GM18526 (cell line): Measurements from ENCODE around the gene MPP3.

Experiments
- POLR2A ChIP-seq: IDR thresholded peaks from 3 replicates; pipeline ENCODE4 v1.6.1; 2011; ENCODE audit not compliant: insufficient read length; ENCODE audit errors: extremely low read depth

Gene MPP3

GRCh38 chr17:43758086-43758485 lies 74.9 kb downstream of the MPP3 start:
- TF ChIP-seq POLR2A, result no peak

- TF ChIP-seq POLR2A, result no peak
Observed at GRCh38 chr17:43757171-43757660, 75.7 kb downstream of the MPP3 start.

DNA sequence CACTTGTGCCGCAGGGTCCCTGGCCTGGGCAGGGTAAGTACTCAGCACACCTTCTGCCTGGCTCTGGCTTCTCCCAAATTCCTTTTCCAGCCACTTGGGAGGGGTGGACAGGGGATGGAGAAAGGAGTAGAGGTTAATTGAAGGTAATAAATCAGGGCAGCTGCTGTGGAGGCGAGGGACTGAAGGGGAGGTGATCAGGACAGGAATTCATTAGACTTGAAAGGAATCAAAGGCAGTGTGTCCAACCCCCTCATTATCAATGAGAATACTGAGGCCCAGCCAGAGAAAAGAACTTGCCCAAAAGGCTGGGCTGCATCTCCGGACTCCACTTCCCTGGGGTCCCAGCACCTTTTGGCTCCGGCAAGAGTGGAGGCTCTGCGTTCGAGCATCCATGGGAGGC lies 76.7 kb downstream of the MPP3 start:
- no peak for TF ChIP-seq POLR2A

GRCh38 chr17:43755389-43755875 lies 77.5 kb downstream of the MPP3 start:
- no peak for TF ChIP-seq POLR2A

GRCh38 chr17:43754947-43755346 lies 78.0 kb downstream of the MPP3 start:
- no peak for TF ChIP-seq POLR2A

DNA sequence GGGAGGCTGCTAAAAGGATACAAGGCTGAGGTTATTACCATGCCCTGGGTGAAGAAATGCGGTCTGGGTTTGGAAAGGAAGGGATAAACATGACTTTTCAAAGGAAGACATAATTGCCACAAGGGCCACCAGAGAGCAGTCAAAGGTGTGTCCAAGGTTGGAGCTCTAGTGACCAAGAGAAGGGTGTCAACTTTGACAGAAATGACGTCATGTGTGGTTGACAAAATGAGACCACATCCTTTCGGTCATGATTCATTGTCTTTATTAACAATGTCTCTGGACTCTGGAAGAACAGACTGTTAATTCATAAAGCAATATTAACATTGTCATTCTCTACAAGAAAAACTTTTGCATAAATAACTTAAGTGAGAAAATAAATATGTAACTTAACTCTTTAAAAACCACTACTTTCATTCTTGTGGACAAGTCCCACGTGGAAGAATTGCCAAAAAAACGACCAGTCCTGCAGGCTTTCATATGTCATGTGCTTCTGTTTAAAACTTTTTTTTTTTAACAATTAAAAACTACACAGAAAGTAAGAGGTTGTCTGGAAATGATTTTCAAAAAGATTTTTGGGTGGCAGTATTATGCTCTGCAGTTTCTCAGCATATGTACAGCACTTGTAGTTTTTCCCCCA lies 79.3 kb downstream of the MPP3 start:
- no peak for TF ChIP-seq POLR2A
